Hematopoietic multipotent progenitor cell treated with erythropoietin and hydrocortisone succinate and interleukin-3 and kit ligand, for 4 days (in vitro differentiated cells): ENCODE measurements around the gene IGFBP4.

ENCODE experiments used
- DNase-seq: peaks from one replicate; pipeline ENCODE4 v3.0.0-alpha.2; 2015

Gene IGFBP4

DNA sequence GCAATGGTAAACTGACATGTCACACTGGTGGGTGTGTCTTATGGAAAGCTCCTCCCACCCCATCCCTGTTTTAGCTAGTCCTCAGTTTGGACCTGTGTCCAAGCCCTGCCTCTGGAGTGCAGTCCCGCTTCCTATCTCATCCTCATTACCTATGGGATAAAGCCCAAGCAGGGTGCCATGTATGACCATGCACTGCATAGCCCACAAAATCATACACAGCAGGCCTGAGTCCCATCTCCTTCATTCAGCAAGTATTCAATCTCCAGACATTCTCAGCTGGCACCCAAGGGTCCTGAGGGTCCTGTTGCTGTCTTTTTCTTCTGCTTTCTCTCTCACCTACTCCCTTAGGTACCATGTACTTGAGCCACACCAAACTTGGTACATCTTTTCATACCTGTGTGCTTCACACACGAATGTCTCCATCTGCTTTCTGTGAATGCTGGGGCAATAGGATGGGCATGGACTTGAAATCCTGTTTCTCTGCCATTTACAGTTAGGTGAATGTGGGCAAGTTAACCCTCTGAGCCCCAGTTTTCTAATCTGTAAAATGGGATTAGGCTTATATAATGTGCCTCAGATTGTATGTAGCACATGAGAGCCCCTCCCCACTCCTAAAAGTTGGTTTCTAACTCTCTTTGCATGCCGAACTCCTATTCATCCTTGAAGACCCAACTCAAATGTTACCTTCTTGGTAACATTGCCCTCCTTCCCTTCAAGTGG lies 29.6 kb downstream of the IGFBP4 start:
- DNase-seq = no peak

DNA sequence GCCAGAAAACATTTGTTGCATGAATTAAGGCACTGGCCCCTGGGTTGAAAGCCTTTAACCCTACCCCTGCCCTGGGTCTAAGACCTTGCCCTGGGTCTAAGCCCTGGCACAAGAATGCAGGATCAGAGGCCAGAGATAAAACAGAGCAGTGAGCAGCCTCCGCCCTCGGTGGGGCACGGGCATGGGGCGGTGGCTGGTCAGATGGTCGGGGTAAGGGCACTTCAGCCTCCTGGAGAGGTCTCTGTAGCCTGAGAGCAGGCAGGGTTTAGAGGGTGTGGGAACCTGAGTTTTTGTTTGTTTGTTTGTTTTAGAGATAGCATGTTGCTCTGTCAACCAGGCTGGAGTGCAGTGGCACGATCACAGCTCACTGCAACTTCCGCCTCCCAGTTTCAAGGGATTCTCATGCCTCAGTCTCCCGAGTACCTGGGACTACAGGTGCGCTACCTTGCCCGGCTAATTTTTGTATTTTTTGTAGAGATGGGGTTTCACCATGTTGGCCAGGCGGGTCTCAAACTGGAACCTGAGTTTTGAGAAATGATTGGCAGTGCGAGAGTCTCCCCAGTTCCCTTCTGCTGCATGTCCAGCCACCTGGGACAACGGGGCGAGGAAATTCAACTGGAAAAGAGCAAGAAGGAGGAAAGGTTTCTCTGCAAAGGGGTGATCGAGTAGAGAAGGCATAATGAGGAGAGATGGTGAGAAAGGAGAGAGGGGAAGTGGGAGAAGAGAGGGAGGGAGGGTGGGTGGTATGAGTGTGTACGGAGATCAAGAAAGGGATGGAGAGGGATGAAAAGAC lies 30.5 kb downstream of the IGFBP4 start:
- no peak for DNase-seq

DNA sequence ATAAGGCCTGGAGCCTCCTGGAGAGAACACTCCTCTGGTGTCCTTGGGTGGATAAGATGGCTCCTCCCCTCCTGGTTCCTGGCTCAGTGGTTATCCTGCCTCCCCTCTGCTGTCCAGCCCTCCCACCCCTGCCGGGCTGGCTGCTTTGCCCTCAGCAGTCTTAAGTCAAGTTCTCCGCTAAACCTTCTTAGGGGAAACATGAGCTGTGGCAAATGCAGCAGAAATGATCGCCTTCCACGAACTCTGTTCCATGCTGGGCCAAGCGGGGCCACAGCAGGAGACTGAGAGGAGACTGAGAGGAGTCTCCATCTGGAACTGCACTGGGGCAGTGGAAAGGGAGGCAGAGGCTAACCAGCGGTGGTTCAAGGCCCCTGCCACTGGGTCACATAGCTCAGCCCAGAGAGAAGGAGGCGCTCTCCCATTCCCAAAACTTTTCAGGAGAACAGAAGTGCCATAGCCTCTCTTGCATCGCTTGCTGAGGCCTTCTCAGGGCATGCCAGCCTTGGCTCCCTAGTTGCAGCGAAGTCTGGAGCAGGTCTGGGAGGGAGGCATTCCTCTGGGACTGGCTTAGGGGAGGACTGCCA lies 31.3 kb downstream of the IGFBP4 start:
- DNase-seq = no peak

DNA sequence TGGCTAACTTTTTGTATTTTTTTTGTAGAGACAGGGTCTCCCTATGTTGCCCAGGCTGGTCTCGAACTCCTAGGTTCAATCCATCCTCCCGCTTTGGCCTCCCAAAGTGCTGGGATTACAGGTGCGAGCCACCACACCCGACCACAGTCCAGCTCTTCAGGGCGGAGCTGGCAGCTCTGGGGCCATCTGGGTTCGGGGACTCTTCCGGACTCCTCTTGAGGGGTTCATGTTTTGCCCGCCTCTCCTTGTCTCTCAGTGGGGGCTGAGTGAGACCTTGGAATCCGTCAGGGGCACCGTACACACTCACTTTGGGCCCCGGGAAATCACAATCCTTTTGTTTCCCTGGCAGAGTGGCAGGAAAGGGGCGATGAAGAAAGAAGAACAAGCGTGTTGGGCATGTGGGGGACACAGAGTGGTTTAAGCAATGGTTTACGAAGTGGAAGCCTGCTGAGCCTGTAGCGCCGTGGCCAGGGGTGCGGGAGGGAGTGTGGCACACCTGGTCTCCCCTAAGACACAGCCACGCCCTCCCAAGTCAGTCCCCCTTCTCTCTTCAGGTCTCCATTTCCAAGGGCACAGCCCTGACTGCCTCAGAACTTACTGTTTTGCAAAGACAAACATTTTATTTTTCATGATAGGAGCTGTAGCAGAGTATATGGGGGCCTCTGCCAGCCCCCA lies 32.1 kb downstream of the IGFBP4 start:
- DNase-seq = no peak

DNA sequence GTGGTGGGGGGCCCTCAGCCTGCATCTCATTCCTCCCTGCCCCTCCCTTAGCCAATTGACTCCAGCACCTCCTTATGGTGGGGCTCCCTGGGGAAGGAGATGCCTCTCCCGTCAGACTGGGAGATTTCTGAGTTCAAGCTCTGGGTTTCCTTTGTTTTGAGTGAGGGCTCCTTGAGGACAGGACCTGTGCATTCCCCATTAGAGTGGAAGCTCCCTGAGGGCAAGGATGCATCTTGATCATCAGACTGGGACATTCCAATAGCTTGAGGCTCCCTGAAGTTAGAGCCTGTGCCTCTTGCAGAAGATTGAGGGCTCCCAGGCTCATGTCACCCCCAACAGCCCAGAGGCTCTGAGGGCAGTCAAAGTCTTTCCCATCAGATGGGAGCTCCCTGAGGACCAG lies 34.5 kb downstream of the IGFBP4 start:
- no peak for DNase-seq

DNA sequence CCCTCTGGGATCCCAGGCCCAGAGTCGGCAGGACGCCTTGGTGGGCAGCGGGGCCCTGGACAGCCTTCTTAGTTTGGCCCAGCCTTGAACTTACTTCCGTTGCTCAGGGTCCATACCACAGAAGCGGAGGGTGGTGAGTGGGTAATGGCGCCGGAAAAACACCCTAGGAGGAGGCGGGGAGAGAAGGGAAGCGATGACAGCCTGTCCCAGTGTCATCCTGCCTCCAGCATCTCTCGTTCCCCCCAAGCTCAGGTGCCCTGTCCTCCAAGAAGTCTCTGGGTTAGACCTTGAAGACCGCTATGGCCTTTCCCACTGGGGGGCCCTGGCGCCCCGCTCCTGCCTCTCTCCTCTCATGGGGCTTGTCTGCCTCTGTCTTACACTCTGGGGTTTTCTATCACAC lies 35.2 kb downstream of the IGFBP4 start:
- DNase-seq = no peak

DNA sequence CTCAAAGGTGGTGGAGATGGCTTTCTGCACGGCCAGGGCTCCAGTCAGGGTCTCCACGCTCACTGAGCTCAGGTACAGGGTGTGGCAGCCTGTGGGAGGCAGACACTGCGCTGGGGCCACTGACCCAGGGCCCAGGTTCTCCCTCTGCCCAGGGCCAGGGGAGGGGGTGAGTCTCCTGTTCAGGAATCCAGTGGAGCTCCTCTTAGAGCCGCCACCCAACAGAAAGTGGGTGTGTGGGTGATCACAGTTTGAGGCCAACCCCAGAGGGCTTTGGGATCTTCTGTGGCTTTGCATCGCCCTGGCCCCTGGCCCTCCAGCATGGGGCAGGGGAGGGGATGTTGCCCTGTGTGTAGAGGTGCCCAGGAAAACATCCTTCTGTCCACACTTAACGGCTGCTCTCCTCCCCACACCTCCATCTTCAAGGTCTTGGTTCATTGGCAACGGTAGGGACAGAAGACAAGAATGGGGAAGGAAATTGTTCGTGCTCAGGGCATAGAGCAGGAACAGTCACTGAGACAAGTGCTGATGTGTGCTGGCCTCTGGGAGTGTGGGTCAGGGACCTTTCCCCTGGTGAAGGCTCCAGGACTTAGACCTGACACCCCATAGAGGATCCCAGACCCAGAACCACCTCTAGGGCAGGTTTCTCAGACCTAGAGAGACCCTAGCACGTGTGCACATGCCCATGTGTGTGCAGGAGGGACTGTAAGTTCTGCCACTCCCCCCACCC lies 36.7 kb downstream of the IGFBP4 start:
- peak; percentile 50 for DNase-seq

DNA sequence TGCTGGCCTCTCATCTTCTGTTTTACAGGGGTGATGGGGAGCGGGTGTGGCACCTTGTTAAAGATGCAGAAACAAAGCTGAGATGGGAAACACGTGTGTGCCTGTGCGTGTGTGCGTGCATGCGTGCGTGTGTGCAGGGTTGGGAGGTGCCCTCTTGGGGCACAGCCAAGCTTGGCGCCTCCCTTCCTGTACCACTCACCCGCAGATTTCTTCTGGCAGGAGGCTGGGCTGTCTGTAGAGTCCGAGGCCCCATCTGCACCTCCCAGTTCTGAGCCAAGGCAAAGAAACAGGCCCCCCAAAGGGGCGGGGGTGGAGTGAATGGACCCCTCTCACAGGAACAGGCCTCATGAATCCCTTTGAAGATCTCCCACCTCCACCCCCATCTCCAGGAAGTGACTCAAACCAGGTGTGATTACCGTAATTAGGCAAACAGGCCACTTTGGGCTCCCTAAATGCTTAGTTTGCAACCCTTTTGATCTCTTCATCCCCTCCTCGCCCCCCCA lies 37.3 kb downstream of the IGFBP4 start:
- DNase-seq = peak; percentile 90

DNA sequence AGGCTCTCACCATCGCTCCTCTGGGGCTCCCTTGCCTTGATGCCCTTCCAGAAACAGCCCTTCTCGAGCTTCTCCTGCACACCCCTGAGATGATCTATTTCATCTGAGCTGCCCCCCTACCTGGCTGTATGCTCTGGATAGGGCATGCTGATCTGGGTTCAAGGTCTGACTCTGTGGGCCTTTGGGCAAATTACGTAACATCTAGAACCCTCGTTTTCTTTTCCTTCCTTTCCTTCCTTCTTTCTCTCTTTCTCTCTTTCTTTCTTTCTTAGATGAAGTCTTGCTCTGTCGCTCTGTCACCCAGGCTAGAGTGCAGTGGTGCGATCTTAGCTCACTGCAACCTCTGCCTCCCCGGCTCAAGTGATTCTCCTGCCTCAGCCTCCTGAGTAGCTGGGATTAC lies 37.9 kb downstream of the IGFBP4 start:
- no peak for DNase-seq

DNA sequence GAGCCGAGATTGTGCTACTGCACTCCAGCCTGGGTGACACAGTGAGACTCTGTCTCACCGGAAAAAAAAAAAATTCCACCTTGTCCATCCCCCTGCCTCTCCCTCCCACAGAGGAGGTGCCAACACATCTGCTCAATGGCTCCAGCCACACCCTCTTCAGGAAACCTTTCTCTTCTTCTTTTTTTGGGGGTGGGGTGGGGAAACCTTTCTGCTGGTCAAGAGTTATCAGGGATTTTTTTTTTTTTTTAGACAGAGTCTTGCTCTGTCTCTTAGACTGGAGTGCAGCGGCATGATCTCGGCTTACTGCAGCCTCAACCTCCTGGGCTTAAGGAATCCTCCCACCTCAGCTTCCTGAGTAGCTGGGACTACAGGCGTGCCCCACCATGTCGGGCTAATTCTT lies 39.5 kb downstream of the IGFBP4 start:
- peak; percentile 41 for DNase-seq

DNA sequence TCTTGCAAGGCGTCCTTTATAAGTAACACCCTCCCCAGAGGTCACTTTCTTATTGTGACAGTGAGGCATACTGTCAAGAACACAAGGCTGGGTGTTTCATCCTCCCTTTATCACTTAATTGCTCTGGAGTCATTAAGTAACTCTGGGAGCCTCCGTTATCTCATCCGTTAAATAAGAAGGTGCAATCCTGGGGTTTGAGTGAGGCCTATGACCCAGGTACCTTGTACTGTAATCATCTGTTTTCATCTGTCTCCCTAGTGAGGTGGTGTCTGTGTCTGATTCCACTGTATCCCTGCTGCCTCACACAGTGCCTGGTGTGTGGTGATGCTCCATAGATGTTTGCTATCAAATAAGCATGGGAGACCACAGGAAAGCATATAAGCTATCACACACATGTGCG lies 40.4 kb downstream of the IGFBP4 start:
- DNase-seq = no peak

DNA sequence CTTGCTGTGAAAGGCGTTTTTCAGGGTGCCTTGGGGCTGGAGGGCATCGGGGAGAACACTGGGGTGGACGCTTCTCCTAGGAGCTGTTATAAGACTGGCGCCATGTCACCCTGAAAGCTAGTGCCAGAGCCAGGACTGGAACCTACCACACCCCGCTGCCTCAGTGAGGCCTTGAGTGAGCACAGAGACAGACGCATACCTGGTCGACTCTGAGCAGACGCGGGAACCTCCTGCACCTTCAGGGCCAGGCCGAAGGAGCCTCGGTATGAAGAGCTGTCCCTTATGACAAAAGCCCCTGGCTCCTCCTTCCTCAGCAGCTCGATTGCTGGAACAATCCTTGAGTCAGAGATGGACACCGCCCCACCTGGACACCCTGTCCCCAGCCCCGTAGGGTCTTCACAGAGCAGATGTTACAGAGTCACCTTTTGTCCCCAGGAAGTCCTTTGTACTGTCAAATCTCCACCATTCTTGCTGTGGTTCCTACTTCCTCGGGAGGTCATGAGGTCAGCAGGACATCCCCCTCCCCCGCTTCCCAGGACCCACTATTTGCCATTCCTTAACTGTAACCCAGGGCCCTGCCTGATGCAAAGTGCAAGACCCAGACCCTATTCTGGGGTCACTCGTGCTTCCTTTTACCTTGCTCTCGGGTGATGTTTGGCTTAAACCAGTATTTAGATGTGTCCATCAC lies 41.2 kb downstream of the IGFBP4 start:
- no peak for DNase-seq

DNA sequence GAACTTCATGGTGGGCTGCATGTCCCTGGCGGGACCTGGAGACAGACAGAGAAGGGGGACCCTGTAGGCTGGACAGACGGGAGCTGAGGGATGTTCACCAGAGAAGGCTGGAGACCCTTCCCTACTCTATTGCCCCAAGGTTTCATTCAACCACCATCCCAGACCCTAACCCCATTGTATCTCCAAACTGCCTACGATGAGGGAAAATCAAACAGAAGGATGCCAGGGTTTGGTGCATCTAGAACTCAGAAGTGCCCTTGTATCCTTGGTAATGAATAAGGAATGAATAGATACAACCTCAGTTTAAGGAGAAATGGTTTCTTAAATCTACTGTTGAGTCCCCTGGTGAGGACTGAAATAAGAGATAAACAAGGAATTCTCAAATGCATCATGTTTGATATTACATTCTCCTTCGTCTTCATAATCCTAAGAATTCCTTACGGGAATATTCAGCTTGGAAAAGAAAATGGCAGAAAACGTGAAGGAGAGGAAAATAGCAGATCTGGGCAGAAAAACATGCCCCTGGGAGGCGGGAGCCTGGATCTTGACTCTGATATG lies 41.8 kb downstream of the IGFBP4 start:
- DNase-seq = no peak

DNA sequence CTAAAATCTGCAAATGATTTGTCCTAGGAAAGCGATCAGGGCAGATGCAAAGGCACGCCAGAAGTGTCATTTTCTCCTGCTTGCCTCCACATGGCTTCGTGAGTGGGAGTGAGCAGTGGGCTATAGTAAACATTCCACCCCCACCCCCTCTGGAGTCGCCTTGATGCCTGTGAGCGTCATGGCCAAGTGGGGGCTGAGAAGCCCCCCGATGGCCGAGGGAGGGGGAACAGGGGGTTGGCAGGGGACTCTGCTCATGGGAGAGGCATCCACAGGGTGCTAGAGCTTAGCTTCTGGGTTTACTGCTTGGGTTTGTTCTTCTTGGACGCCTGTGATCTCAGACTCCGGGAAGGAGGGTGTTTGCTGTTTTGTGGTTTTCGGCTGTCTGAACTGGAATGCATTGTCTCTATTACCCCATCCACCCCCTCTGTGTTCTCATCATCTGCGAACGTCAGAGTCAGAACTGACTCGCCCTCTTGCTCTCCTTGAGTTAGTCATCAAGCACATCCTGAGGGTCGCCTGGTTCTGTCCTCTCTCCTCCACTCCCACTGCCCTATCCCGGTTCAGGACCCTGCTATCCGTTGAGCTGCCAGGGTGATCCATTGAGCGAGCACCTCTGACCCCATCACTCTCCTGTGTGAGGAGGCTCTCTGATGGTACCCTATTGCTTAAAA lies 42.7 kb downstream of the IGFBP4 start:
- no peak for DNase-seq

DNA sequence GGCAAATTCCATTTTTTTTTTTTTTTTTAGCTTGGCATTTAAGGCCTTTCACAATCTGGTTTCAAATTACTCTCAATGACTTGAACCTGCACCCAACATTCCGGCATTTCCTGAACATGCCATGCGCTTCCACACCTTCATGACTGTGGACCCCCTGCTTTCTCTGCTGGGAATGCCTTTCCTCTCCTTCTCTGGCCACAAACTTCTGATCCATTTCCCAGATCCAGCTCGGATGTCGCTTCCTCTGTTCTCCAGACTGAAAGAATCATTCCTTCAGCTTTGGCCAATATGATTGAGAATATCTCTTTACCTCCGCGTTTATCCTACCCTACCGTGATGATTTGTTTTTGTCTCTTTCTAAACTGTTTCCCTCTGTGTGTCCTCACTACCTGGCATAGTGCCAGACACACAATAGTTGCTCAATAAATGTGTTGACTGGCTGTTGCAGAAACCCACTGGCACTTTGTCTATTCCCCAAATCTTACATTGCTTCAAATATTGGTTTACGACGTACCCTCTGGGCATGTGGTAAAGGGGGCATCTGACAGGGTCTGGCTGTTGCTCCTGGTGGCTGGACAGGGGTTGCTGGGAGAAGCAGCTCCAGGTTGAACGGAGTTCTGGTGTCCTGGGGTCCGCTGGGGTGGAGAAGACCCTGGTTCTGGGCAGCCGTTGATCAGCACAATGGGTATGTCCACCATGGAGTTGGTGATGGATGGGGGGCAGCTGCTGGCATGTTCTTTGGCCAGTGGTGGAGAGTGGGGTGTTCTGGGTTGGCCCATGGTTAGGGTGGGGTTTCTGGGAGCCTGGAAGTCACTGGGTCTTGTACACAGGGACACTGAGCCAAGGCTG lies 43.5 kb downstream of the IGFBP4 start:
- peak; percentile 53 for DNase-seq

DNA sequence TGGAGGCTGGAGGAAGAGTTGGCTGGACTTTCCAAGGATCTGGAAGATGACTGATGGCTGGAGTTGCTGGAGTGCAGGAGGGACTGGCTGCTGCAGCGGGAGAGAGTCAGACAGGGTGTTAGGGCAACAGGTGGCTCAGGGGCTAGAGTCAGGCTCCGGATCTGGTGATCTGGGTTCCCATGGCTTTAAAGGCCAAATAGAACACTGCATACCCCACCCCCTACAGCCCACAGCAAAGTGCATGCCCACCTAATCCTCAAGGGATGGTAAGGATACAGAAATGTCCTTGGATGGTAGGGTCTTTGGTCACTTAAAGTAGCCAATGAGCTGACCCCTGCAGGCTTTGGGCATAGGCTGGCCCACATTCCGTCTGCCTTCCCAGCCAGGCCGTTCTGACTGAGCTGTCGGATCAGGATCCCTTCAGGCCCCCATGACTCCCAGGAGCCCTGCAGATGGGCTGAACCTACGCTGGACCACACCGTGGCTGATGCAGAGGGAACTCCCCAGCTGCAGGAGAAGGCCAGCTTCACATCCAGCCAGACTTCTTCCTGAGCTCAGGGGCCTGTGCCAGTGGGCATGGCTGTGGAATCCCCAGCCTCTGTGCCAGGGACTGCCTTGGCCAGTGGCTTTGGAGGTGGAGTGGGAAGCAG lies 44.2 kb downstream of the IGFBP4 start:
- no peak for DNase-seq

DNA sequence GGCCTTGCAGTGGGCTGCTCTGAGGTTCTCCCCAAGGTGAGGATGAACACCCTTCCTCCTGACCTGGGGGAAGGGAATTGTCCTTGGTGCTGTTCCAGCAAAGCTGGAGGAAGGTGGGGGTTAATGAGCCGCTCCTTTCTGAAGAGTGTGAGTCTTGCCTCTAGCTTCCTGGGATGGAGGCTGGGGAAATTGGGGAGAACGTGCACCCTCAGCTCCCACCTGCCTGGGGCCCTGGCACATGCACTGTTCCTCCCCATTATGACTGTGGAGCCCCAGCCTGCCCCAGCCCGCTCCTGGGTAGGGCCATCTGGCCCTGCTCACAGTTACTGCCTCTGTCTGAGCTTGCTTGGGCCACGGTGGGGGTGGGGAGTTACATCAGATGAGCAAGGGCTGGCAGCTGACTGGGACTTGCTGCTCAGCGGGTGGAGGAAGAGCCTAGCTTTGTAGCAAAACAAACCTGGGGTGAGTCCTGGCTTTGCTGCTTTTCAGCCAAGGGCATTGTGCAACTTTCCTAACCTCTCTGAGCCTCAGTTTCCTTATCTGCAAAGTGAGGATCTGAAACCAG lies 47.1 kb downstream of the IGFBP4 start:
- peak; percentile 49 for DNase-seq

DNA sequence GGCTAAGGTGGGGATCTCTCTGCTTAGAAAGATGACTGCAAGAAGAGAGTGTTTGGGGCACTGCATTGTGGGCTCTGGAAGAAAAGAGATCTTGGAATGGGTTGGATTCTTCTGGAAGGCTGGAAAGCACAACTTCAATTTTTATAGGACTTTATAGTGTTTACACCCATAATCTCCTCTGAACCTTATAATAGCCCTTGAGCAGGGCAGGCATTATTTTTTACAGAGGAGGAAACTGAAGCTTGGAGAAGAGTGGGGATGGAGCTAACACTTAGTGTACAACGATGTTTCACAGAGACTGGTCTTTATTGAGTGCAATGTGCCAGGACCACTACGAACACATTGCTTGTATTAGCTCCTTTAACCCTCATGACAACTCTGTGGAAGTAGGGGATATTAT lies 47.7 kb downstream of the IGFBP4 start:
- DNase-seq = no peak

DNA sequence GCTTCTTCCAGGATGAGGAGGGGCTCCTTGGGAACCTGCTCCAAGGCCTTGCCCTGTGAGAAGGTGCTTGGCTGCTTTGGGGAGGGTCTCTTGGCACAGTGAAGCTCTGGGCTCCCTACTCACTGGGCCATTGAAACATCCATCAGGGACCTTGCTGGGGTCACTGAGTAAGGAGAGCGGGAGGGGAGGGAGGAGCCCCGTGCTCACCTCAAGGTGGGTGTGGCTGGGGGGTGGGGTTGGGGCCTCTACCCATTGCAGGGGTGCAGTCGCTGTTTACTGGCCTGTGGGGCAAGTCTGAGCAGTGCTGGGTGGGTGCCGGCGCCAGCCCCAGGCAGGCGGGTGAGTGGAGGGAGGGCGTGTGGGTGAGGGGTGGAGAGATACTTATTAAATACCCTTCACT lies 48.2 kb downstream of the IGFBP4 start:
- DNase-seq = no peak
